Osteoblast (primary cell): Measurements from ENCODE around the gene CEACAM7. TPM values are rescaled to one million over a fixed set of nuclear protein-coding genes. Genes with fewer than 3 reads are reported as not detected.

Experiments
- DNase-seq: peaks from one replicate; pipeline ENCODE4 v3.0.0; 2011; ENCODE audit warnings: low spot score, mixed read lengths; ENCODE audit not compliant: insufficient read length; ENCODE audit errors: missing footprints
- H2AFZ ChIP-seq: 2 replicates; pipeline ENCODE4 v1.6.0; 2011; ENCODE audit warnings: mild to moderate bottlenecking, low read length
- H3K27ac ChIP-seq: 2 replicates; pipeline ENCODE4 v1.5.1; 2011; ENCODE audit warnings: mild to moderate bottlenecking, low read depth, low read length, moderate library complexity
- H3K27me3 ChIP-seq: 2 replicates; pipeline ENCODE4 v1.6.0; 2012; ENCODE audit warnings: mild to moderate bottlenecking, control low read depth, inconsistent platforms, low read length, moderate library complexity; ENCODE audit not compliant: insufficient read depth
- H3K36me3 ChIP-seq: 2 replicates; pipeline ENCODE4 v1.5.1; 2011; ENCODE audit warnings: mild to moderate bottlenecking, low read length, control low read depth, moderate library complexity; ENCODE audit not compliant: insufficient read depth
- H3K4me1 ChIP-seq: 2 replicates; pipeline ENCODE4 v1.5.1; 2011; ENCODE audit warnings: mild to moderate bottlenecking, low read length, control low read depth, moderate library complexity; ENCODE audit not compliant: insufficient read depth
- H3K4me2 ChIP-seq: 2 replicates; pipeline ENCODE4 v1.6.0; 2011; ENCODE audit warnings: mild to moderate bottlenecking, low read length; ENCODE audit not compliant: insufficient read depth
- H3K4me3 ChIP-seq: fragments of 200-600 bp; sonication (generic); 3 replicates; pipeline ENCODE4 v1.5.1; 2012; ENCODE audit warnings: mild to moderate bottlenecking, low read length, inconsistent platforms; ENCODE audit not compliant: insufficient read depth
- H3K79me2 ChIP-seq: 2 replicates; pipeline ENCODE4 v1.6.0; 2012; ENCODE audit warnings: mild to moderate bottlenecking, low read length, control low read depth, inconsistent platforms; ENCODE audit not compliant: insufficient read depth
- H3K9me3 ChIP-seq: 2 replicates; pipeline ENCODE4 v1.5.1; 2011; ENCODE audit warnings: low read depth, low read length, control low read depth
- H4K20me1 ChIP-seq: 2 replicates; pipeline ENCODE4 v1.6.0; 2012; ENCODE audit warnings: mild to moderate bottlenecking, low read length, control low read depth; ENCODE audit not compliant: insufficient read depth
- CTCF ChIP-seq: IDR thresholded peaks from 2 replicates; pipeline ENCODE4 v1.5.1; 2011; ENCODE audit warnings: mild to moderate bottlenecking, low read depth, low read length, moderate library complexity; ENCODE audit errors: extremely low read depth
- small RNA-seq: library from RNA; depleted of rRNA; stranded (forward); fragments of <200 nt; gene quantifications from one replicate; pipeline ENCODE3, GENCODE V24; 2012
- total RNA-seq: library from RNA; depleted of rRNA; stranded (reverse); fragments of >200 nt; gene quantifications from 2 replicates; pipeline ENCODE4 v1.2.3, GENCODE V29; 2012

The CEACAM7 gene
- total RNA-seq, 1 donor = not detected

GRCh38 chr19:41624937-41625336, 63.1 kb downstream of the CEACAM7 start:
- H3K4me2 ChIP-seq = no peak overlapping the region
- H3K4me1 ChIP-seq = no peaks in the 10 kb centered on the region
- H3K36me3 ChIP-seq = no peaks in the 10 kb centered on the region
- no peak overlapping the region for H2AFZ ChIP-seq
- H4K20me1 ChIP-seq = no peaks in the 10 kb centered on the region
- no peak overlapping the region for H3K27ac ChIP-seq
- H3K79me2 ChIP-seq = no peaks in the 10 kb centered on the region
- no peak overlapping the region for H3K4me3 ChIP-seq
- no peaks in the 10 kb centered on the region for H3K27me3 ChIP-seq
- TF ChIP-seq CTCF = no peak
- DNase-seq = no peak
- H3K9me3 ChIP-seq = no peaks in the 10 kb centered on the region

- DNase-seq = no peak
- no peaks in the 10 kb centered on the region for H3K36me3 ChIP-seq
- no peaks in the 10 kb centered on the region for H3K27me3 ChIP-seq
- no peak overlapping the region for H3K4me3 ChIP-seq
- no peak overlapping the region for H3K4me2 ChIP-seq
- no peak overlapping the region for H3K27ac ChIP-seq
- TF ChIP-seq CTCF = no peak
- H2AFZ ChIP-seq = no peak overlapping the region
- no peaks in the 10 kb centered on the region for H3K79me2 ChIP-seq
- no peaks in the 10 kb centered on the region for H4K20me1 ChIP-seq
- H3K4me1 ChIP-seq = no peaks in the 10 kb centered on the region
- H3K9me3 ChIP-seq = no peaks in the 10 kb centered on the region
These were observed 63.6 kb downstream of the CEACAM7 start for GRCh38 chr19:41624515-41624914.

- DNase-seq = no peak
- Histone ChIP-seq H3K4me1 (no peaks in the 10 kb centered on the region), H3K27ac (no peak overlapping the region), H3K4me3 (no peak overlapping the region), H4K20me1 (no peaks in the 10 kb centered on the region), H3K9me3 (no peaks in the 10 kb centered on the region), H2AFZ (no peak overlapping the region), H3K4me2 (no peak overlapping the region), H3K36me3 (no peaks in the 10 kb centered on the region), H3K27me3 (no peaks in the 10 kb centered on the region), H3K79me2 (no peaks in the 10 kb centered on the region)
- no peak for TF ChIP-seq CTCF
These were observed 64.7 kb downstream of the CEACAM7 start for GRCh38 chr19:41623360-41623759.

Small RNA genes within 50 kb of the gene (small RNA-seq; reads per million reads assigned to genes)
- gene AC243960.4 = not detected

Other genes with a start within 250 kb of the CEACAM7 start
- 27.4 and 30.0 TPM in 2 replicates for gene DMAC2, start 248.4 kb downstream of the CEACAM7 start, total RNA-seq
- not detected in 2 replicates for gene ERICH4, start 245.1 kb downstream of the CEACAM7 start, total RNA-seq
- not detected in 2 replicates for gene CEACAM21, start 112.1 kb downstream of the CEACAM7 start, total RNA-seq
- not detected in 2 replicates for gene CEACAM4, start 61.2 kb downstream of the CEACAM7 start, total RNA-seq
- not detected in 2 replicates for gene CEACAM5, start 20.4 kb upstream of the CEACAM7 start, total RNA-seq
- gene CEACAM6, start 67.3 kb upstream of the CEACAM7 start, total RNA-seq = not detected in 2 replicates
- gene CEACAM3, start 108.3 kb upstream of the CEACAM7 start, total RNA-seq = not detected in 2 replicates
- not detected in 2 replicates for gene LYPD4, start 156.4 kb upstream of the CEACAM7 start, total RNA-seq
- gene DMRTC2, start 156.8 kb upstream of the CEACAM7 start, total RNA-seq = not detected in 2 replicates
- 486 and 791 TPM in 2 replicates for gene RPS19, start 172.0 kb upstream of the CEACAM7 start, total RNA-seq
- gene CD79A, start 189.0 kb upstream of the CEACAM7 start, total RNA-seq = 0.36 TPM in 1 of 2 replicates, not detected in the other
- gene ARHGEF1, start 194.9 kb upstream of the CEACAM7 start, total RNA-seq = 30.6 and 31.8 TPM in 2 replicates
- gene ERFL, start 240.2 kb upstream of the CEACAM7 start, total RNA-seq = under 0.01 TPM in 2 replicates